Psoas muscle (tissue), 8 donors: ENCODE measurements around the gene TANC1. TPM values are rescaled to one million over a fixed set of nuclear protein-coding genes. Genes with fewer than 3 reads are reported as not detected.

Source experiments
- ATAC-seq, 4 donors: fragments of 200-7000 bp; cut with Tn5 transposase; one replicate each; pipeline ENCODE4 v1.9.1; 2020; ENCODE audit warnings: moderate library complexity in 3 of 4, mild to moderate bottlenecking in 2 of 4
- DNase-seq, 2 donors: peaks; one replicate each; pipeline ENCODE4 v3.0.0-alpha.2; 2020
- H3K27ac ChIP-seq: fragments of 200-600 bp; one replicate; pipeline ENCODE4 v1.8.0; 2022
- H3K27me3 ChIP-seq, 3 donors: fragments of 200-600 bp in 1 of 3; one replicate each; pipeline versions ENCODE4 v1.6.1 to v1.8.0; 2013 to 2022; ENCODE audit warnings: low read length in 2 of 3, mild to moderate bottlenecking in 2 of 3, moderate library complexity in 1 of 3; ENCODE audit not compliant: insufficient read depth in 3 of 3
- H3K36me3 ChIP-seq, 2 donors: fragments of 200-600 bp in 1 of 2; one replicate each; pipeline versions ENCODE4 v1.6.1 to v1.8.0; 2013 to 2022; ENCODE audit warnings: low read depth in 1 of 2, mild to moderate bottlenecking in 1 of 2, moderate library complexity in 1 of 2; ENCODE audit not compliant: insufficient read depth in 1 of 2
- H3K4me1 ChIP-seq: fragments of 200-600 bp; one replicate; pipeline ENCODE4 v1.8.0; 2022
- H3K4me3 ChIP-seq: fragments of 200-600 bp; one replicate; pipeline ENCODE4 v1.8.0; 2022; ENCODE audit warnings: mild to moderate bottlenecking
- H3K9me3 ChIP-seq: fragments of 200-600 bp; one replicate; pipeline ENCODE4 v1.8.0; 2022
- WGBS, 3 donors: extraction: QIAGEN DNeasy Blood & Tissue Kit; methylation state at CpG; one replicate each; pipeline versions ENCODE4 v1.1.6 to v1.1.7; 2013; 5-methylcytosine and 5-hydroxymethylcytosine counted together
- intact Hi-C, 2 donors: fragments of 100-400 bp; cut with DNase I; formaldehyde crosslinking; loops; one replicate each; pipeline versions ENCODE4 v1.11.0 to v1.14.2; 2022
- polyA plus RNA-seq, 3 donors: library from polyadenylated mRNA; stranded (reverse); fragments of 200-250 nt; gene quantifications; one replicate each; pipeline ENCODE4 v1.2.3, GENCODE V29; 2013
- total RNA-seq, 4 donors: library from RNA; stranded (reverse); fragmentation: NEBNext Ultra II Directional in 2 of 4; extraction: Animal tissue kit (Norgen Biotek cat#: 25700) in 2 of 4; gene quantifications; one replicate each; pipeline versions ENCODE4 v1.2.1 to v1.2.4, GENCODE V29; 2021 to 2023
- TF ChIP-seq, protein P1 (sequence below): fragments of 200-600 bp; IDR thresholded peaks from one replicate; pipeline ENCODE4 v1.8.0; 2022; ENCODE audit warnings: antibody characterized with exemption
- donor health status: healthy with polysubstance abuse.
- donor health status: DM: no; HTN: no; CAD: no; lungs with moderate emphysema.
- donor health status: Bipolar disorder and iron deficiency.
- donor health status: healthy.
- donor health status: DM: yes; HTN: yes; CAD: no.
- donor health status: DM: no; HTN: no; CAD: no.
- donor health status: DM: no; HTN: no; CAD: no.
- donor health status: DM: yes; HTN: yes; CAD: no.

The TANC1 gene
- total and polyA plus RNA-seq, 7 donors, result 1.9 to 7.5 (median 3.2) TPM

GRCh38 chr2:159078443-159078842 is 110.0 kb downstream of the TANC1 start:
- Histone ChIP-seq H3K36me3 (no peaks in the 10 kb centered on the region), H3K27ac (no peak overlapping the region), H3K4me3 (no peak overlapping the region), H3K27me3 (no peaks in the 10 kb centered on the region), H3K4me1 (no peaks in the 10 kb centered on the region), H3K9me3 (no peaks in the 10 kb centered on the region)
- no peak for DNase-seq
- TF ChIP-seq, protein P1, sequence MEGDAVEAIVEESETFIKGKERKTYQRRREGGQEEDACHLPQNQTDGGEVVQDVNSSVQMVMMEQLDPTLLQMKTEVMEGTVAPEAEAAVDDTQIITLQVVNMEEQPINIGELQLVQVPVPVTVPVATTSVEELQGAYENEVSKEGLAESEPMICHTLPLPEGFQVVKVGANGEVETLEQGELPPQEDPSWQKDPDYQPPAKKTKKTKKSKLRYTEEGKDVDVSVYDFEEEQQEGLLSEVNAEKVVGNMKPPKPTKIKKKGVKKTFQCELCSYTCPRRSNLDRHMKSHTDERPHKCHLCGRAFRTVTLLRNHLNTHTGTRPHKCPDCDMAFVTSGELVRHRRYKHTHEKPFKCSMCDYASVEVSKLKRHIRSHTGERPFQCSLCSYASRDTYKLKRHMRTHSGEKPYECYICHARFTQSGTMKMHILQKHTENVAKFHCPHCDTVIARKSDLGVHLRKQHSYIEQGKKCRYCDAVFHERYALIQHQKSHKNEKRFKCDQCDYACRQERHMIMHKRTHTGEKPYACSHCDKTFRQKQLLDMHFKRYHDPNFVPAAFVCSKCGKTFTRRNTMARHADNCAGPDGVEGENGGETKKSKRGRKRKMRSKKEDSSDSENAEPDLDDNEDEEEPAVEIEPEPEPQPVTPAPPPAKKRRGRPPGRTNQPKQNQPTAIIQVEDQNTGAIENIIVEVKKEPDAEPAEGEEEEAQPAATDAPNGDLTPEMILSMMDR, result no peak
- 95 to 97% (median 95%) methylated on average over 1 of the region's 1 CpG for WGBS, 3 donors
- intact Hi-C loops, result no loop called here
- ATAC-seq, result no peak

GRCh38 chr2:159080641-159081040 is 112.2 kb downstream of the TANC1 start:
- H3K4me1 ChIP-seq, result no peaks in the 10 kb centered on the region
- H3K9me3 ChIP-seq, result no peaks in the 10 kb centered on the region
- DNase-seq (no peak), ATAC-seq (no peak)
- TF ChIP-seq, protein P1, result no peak
- H3K36me3 ChIP-seq, result no peaks in the 10 kb centered on the region
- H3K27me3 ChIP-seq, result no peaks in the 10 kb centered on the region
- no peak overlapping the region for H3K4me3 ChIP-seq
- H3K27ac ChIP-seq, result no peak overlapping the region
- 88 to 97% (median 92%) methylated on average over 6 of the region's 6 CpGs for WGBS, 3 donors
- intact Hi-C loops, result no loop called here

DNA sequence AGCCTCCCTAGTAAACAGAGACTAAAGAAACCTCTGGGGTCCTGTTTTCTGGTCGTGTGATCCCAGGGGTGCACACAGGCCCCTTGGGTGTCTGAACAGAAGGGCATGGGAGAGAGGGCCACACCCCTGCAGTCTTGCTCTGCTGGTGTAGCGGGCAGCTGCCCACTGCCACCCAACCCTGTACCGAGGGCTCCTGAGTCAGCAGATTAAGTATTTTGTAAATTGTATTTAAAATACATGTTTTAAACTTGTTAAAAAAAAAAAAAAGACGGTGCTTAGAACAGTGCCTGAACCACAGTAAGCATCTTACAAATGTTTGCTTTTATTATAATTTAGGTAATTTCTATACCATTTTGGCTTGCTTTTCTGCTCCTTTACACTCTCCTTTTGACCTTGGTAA is 113.7 kb downstream of the TANC1 start:
- no peak for DNase-seq
- 76 to 86% (median 86%) methylated on average over 4 of the region's 4 CpGs for WGBS, 3 donors
- Histone ChIP-seq H3K27ac (no peak overlapping the region), H3K9me3 (no peaks in the 10 kb centered on the region), H3K4me1 (peaks cover 6% of the 10 kb centered on the region), H3K27me3 (no peaks in the 10 kb centered on the region), H3K36me3 (no peaks in the 10 kb centered on the region), H3K4me3 (no peak overlapping the region)
- intact Hi-C loops, result no loop called here
- ATAC-seq, result no peak
- TF ChIP-seq, protein P1, result no peak

- intact Hi-C loops, result loop anchor here in 1 of 2 donors (5.0 kb wide), 1 partner anchor 52 kb away; no protein-coding TSS in a partner anchor
- H3K36me3 ChIP-seq, result no peaks in the 10 kb centered on the region
- WGBS, 3 donors, result 60 to 61% (median 61%) methylated on average over 7 of the region's 7 CpGs
- ATAC-seq (no peak), DNase-seq (no peak)
- TF ChIP-seq, protein P1, result no peak
- H3K27ac ChIP-seq, result no peak overlapping the region
- H3K4me1 ChIP-seq, result peaks cover 12% of the 10 kb centered on the region
- H3K4me3 ChIP-seq, result no peak overlapping the region
- no peaks in the 10 kb centered on the region for H3K27me3 ChIP-seq
- H3K9me3 ChIP-seq, result no peaks in the 10 kb centered on the region
Measured at GRCh38 chr2:159084384-159085370, 116.2 kb downstream of the TANC1 start.
